HepG2 (cell line): ENCODE measurements around the gene C1orf50. TPM values are rescaled to one million over a fixed set of nuclear protein-coding genes. Genes with fewer than 3 reads are reported as not detected.
A peak's percentile ranks its signal among the peaks of the same experiment; 100 is the strongest.

ENCODE experiments used
- AGO2 ChIP-seq: fragments of 200-400 bp; formaldehyde crosslinking; optimal IDR thresholded peaks from 2 replicates; pipeline ENCODE3; 2017; ENCODE audit warnings: mild to moderate bottlenecking, low read depth, low read length, moderate library complexity
- ATF7-NPFF ChIP-seq: sonication (generic); formaldehyde crosslinking; IDR thresholded peaks from 2 replicates; pipeline ENCODE4 v1.8.1; 2023; ENCODE audit warnings: mild to moderate bottlenecking, low read depth, missing genetic modification reagents, moderate library complexity
- KAT7 ChIP-seq: IDR thresholded peaks from 2 replicates; pipeline ENCODE4 v1.6.1; 2018; ENCODE audit warnings: borderline replicate concordance, missing compliant biosample characterization
- NFRKB ChIP-seq: fragments of 450-650 bp; IDR thresholded peaks from 2 replicates; pipeline ENCODE4 v1.6.1; 2017
- PCBP1 ChIP-seq: fragments of 200-400 bp; formaldehyde crosslinking; IDR thresholded peaks from 2 replicates; pipeline ENCODE4 v1.6.1; 2017; ENCODE audit warnings: mild to moderate bottlenecking, low read depth, low read length, borderline replicate concordance
- POLR2A ChIP-seq, 2 experiments: IDR thresholded peaks; 2 replicates each; pipeline ENCODE4 v1.6.1; 2011; ENCODE audit warnings: low read depth in 2 of 2, low read length in 2 of 2, mild to moderate bottlenecking in 1 of 2, moderate library complexity in 1 of 2; ENCODE audit not compliant: insufficient read depth in 1 of 2
- POLR2AphosphoS2 ChIP-seq: IDR thresholded peaks from 2 replicates; pipeline ENCODE4 v1.6.1; 2011; ENCODE audit warnings: low read depth, low read length, improper control_type of control experiment
- TCF12 ChIP-seq, 2 experiments: fragments of 450-650 bp in 1 of 2; sonication (generic) in 1 of 2; formaldehyde crosslinking in 1 of 2; IDR thresholded peaks; 2 replicates each; pipeline versions ENCODE4 v1.6.1 to v1.8.0; 2017 to 2022; ENCODE audit warnings: antibody characterized with exemption in 1 of 2, mild to moderate bottlenecking in 1 of 2, missing genetic modification reagents in 1 of 2, moderate library complexity in 1 of 2
- TSC22D2 ChIP-seq: sonication (generic); formaldehyde crosslinking; IDR thresholded peaks from 2 replicates; pipeline ENCODE4 v1.5.1; 2020; ENCODE audit warnings: missing genetic modification reagents, mild to moderate bottlenecking, borderline replicate concordance
- ZBTB38 ChIP-seq: sonication (generic); formaldehyde crosslinking; IDR thresholded peaks from 2 replicates; pipeline ENCODE4 v1.5.1; 2020; ENCODE audit warnings: mild to moderate bottlenecking, missing genetic modification reagents
- ZMYM3 ChIP-seq: sonication (generic); formaldehyde crosslinking; IDR thresholded peaks from 2 replicates; pipeline ENCODE4 v1.5.1; 2020; ENCODE audit warnings: mild to moderate bottlenecking, missing genetic modification reagents
- ZNF121 ChIP-seq: sonication (generic); formaldehyde crosslinking; IDR thresholded peaks from 2 replicates; pipeline ENCODE4 v1.5.0; 2020; ENCODE audit warnings: mild to moderate bottlenecking, missing genetic modification reagents
- ZNF234 ChIP-seq: sonication (generic); formaldehyde crosslinking; conservative IDR thresholded peaks from 2 replicates; pipeline ENCODE4 v1.5.1; 2020; ENCODE audit warnings: mild to moderate bottlenecking, missing genetic modification reagents
- ZNF251 ChIP-seq: sonication (generic); formaldehyde crosslinking; IDR thresholded peaks from 2 replicates; pipeline ENCODE4 v1.9.0; 2021; ENCODE audit warnings: mild to moderate bottlenecking, missing genetic modification reagents
- ZNF629 ChIP-seq: sonication (generic); formaldehyde crosslinking; conservative IDR thresholded peaks from 2 replicates; pipeline ENCODE4 v1.5.0; 2020; ENCODE audit warnings: missing genetic modification reagents
- ZNF761 ChIP-seq: sonication (generic); formaldehyde crosslinking; conservative IDR thresholded peaks from 2 replicates; pipeline ENCODE4 v1.4.0; 2020; ENCODE audit warnings: mild to moderate bottlenecking, missing genetic modification reagents
- ZNF775 ChIP-seq: sonication (generic); formaldehyde crosslinking; IDR thresholded peaks from 2 replicates; pipeline ENCODE4 v1.4.0; 2020; ENCODE audit warnings: missing genetic modification reagents, mild to moderate bottlenecking, moderate library complexity, borderline replicate concordance
- ZSCAN20 ChIP-seq: sonication (generic); formaldehyde crosslinking; IDR thresholded peaks from 2 replicates; pipeline ENCODE4 v1.4.0; 2020; ENCODE audit warnings: missing genetic modification reagents, mild to moderate bottlenecking, borderline replicate concordance
- polyA plus RNA-seq, 8 experiments: library from polyadenylated mRNA; depleted of rRNA in 3 of 8; stranded (reverse) in 7 of 8; unstranded in 1 of 8; fragments of >200 nt; fragmentation: Illumina TruSeq in 4 of 8; extraction: Trizol in 4 of 8; gene quantifications; 2 replicates each; pipeline versions ENCODE4 v1.2.1 to v1.2.3, GENCODE V29; 2011 to 2016; ENCODE audit warnings: low read depth in 4 of 8, missing spikeins in 1 of 8, mixed read lengths in 1 of 8; ENCODE audit not compliant: insufficient read depth in 1 of 8
- total RNA-seq, 5 experiments: library from RNA; depleted of rRNA; stranded (reverse); fragments of >200 nt; fragmentation: Illumina TruSeq; extraction: Trizol; gene quantifications; 2 replicates each; pipeline ENCODE4 v1.2.3, GENCODE V29; 2016; ENCODE audit warnings: low read depth in 1 of 5
- TF ChIP-seq, protein P1 (sequence below): sonication (generic); formaldehyde crosslinking; IDR thresholded peaks from 2 replicates; pipeline ENCODE4 v1.4.0; 2020; ENCODE audit warnings: missing genetic modification reagents
- TF ChIP-seq, protein P2 (sequence below): sonication (generic); formaldehyde crosslinking; IDR thresholded peaks from 2 replicates; pipeline ENCODE4 v1.5.0; 2020; ENCODE audit warnings: missing genetic modification reagents
- TF ChIP-seq, protein P3 (sequence below), 2 experiments: sonication (generic) in 1 of 2; formaldehyde crosslinking in 1 of 2; IDR thresholded peaks; 2 replicates each; pipeline versions ENCODE4 v1.5.1 to v1.6.1; 2011 to 2020; ENCODE audit warnings: borderline replicate concordance in 1 of 2, low read depth in 1 of 2, low read length in 1 of 2, mild to moderate bottlenecking in 1 of 2, missing genetic modification reagents in 1 of 2, moderate library complexity in 1 of 2
- TF ChIP-seq, protein P4 (sequence below): sonication (generic); formaldehyde crosslinking; IDR thresholded peaks from 2 replicates; pipeline ENCODE4 v1.8.0; 2022; ENCODE audit warnings: missing genetic modification reagents, mild to moderate bottlenecking, moderate library complexity, borderline replicate concordance

Gene C1orf50
- total and polyA plus RNA-seq, 2 of the 13 experiments (the other 11 are each of a cell fraction or from before 2014, with no cell fraction given): 4.3 to 4.8 TPM

DNA sequence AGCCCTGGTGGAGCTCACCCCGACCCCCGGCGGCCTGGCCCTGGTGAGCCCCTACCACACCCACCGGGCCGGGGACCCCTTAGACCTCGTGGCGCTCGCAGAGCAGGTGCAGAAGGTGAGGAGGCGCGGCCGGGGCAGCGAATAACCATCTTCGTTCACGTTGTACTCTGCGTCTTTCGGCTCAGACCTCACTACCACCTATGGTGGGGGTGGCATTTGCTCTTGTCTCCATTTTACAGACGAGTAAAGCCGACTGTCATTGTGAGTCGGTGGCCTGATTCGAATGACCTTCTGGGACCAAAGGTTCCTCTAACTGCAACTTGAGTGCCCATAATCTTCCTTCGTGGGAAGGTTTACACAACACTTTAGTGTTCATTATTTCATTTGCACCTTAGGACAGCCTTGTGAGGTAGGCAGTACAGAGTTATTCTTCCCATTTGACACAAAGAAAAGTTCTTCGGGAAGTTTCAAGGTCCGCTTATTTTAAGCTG lies 506 bp downstream of the C1orf50 start (continued):
- TF ChIP-seq KAT7: 0 out of 2 replicates have a peak, but pooled peaks have one; percentile 47
- TF ChIP-seq ZNF629 (CRISPR knock-in tag): peak; percentile 82
- TF ChIP-seq ZBTB38 (CRISPR knock-in tag): no peak
- TF ChIP-seq TSC22D2: no peak
- TF ChIP-seq ZNF121 (CRISPR knock-in tag): no peak
- no peak for TF ChIP-seq POLR2AphosphoS2
- TF ChIP-seq, protein P1, sequence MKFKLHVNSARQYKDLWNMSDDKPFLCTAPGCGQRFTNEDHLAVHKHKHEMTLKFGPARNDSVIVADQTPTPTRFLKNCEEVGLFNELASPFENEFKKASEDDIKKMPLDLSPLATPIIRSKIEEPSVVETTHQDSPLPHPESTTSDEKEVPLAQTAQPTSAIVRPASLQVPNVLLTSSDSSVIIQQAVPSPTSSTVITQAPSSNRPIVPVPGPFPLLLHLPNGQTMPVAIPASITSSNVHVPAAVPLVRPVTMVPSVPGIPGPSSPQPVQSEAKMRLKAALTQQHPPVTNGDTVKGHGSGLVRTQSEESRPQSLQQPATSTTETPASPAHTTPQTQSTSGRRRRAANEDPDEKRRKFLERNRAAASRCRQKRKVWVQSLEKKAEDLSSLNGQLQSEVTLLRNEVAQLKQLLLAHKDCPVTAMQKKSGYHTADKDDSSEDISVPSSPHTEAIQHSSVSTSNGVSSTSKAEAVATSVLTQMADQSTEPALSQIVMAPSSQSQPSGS (CRISPR knock-in tag): no peak
- no peak for TF ChIP-seq ZMYM3
- TF ChIP-seq, protein P2, sequence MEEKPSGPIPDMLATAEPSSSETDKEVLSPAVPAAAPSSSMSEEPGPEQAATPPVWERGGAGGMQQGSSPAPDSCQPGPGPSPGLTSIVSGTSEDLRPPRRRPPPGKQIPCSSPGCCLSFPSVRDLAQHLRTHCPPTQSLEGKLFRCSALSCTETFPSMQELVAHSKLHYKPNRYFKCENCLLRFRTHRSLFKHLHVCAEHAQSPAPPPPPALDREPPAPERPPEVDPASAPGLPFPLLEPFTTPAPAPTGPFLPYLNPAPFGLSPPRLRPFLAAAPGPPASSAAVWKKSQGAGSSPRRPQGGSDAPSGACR (CRISPR knock-in tag): peak; percentile 2; the same call in 1 of the 2 replicates
- peak; percentile 13; the same call in 1 of the 2 replicates for TF ChIP-seq ZSCAN20 (CRISPR knock-in tag)
- no peak for TF ChIP-seq PCBP1
- TF ChIP-seq ZNF761 (CRISPR knock-in tag): no peak
- TF ChIP-seq, protein P3, sequence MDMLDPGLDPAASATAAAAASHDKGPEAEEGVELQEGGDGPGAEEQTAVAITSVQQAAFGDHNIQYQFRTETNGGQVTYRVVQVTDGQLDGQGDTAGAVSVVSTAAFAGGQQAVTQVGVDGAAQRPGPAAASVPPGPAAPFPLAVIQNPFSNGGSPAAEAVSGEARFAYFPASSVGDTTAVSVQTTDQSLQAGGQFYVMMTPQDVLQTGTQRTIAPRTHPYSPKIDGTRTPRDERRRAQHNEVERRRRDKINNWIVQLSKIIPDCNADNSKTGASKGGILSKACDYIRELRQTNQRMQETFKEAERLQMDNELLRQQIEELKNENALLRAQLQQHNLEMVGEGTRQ (IDR thresholded peaks at IDR 0.05; ENCODE audit: low read depth, low read length): no peak
- TF ChIP-seq, protein P3 (CRISPR knock-in tag; IDR thresholded peaks at IDR 0.05; ENCODE audit: borderline replicate concordance): no peak
- TF ChIP-seq NFRKB: no peak
- TF ChIP-seq, protein P4, sequence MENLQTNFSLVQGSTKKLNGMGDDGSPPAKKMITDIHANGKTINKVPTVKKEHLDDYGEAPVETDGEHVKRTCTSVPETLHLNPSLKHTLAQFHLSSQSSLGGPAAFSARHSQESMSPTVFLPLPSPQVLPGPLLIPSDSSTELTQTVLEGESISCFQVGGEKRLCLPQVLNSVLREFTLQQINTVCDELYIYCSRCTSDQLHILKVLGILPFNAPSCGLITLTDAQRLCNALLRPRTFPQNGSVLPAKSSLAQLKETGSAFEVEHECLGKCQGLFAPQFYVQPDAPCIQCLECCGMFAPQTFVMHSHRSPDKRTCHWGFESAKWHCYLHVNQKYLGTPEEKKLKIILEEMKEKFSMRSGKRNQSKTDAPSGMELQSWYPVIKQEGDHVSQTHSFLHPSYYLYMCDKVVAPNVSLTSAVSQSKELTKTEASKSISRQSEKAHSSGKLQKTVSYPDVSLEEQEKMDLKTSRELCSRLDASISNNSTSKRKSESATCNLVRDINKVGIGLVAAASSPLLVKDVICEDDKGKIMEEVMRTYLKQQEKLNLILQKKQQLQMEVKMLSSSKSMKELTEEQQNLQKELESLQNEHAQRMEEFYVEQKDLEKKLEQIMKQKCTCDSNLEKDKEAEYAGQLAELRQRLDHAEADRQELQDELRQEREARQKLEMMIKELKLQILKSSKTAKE (CRISPR knock-in tag): no peak
- no peak for TF ChIP-seq ZNF775 (CRISPR knock-in tag)
- peak; percentile 10 for TF ChIP-seq AGO2
- TF ChIP-seq POLR2A (IDR thresholded peaks at IDR 0.05; ENCODE audit: insufficient read depth in 1 of 2, low read depth in 2 of 2, low read length in 2 of 2): peak in 1 of 2 experiments; percentile 6; a peak in 1 of 4 replicates
- 0 out of 2 replicates have a peak, but pooled peaks have one; percentile 48 for TF ChIP-seq ATF7-NPFF (CRISPR knock-in tag)
- TF ChIP-seq ZNF234 (CRISPR knock-in tag): no peak
- TF ChIP-seq TCF12 (IDR thresholded peaks at IDR 0.05): no peak
- no peak for TF ChIP-seq TCF12 (CRISPR knock-in tag; IDR thresholded peaks at IDR 0.05)
- TF ChIP-seq ZNF251 (CRISPR knock-in tag): no peak
